Measurements from ENCODE around the gene EREG. TPM values are rescaled to one million over a fixed set of nuclear protein-coding genes. Genes with fewer than 3 reads are reported as not detected.

The EREG gene
- total RNA-seq, 1 experiment from 2014 or later = not detected

- no peak overlapping the region for H3K4me2 ChIP-seq (ENCODE audit: insufficient read depth, insufficient read length, low read length)
- H3K27me3 ChIP-seq (ENCODE audit: insufficient read depth, low read length) = no peaks in the 10 kb centered on the region
- H3K79me1 ChIP-seq (ENCODE audit: insufficient read depth, low read depth, low read length, poor library complexity, severe bottlenecking) = no peaks in the 10 kb centered on the region
- H4K8ac ChIP-seq (replicated peaks; ENCODE audit: insufficient read length, low read depth, low read length) = no peak overlapping the region
- Mint-ChIP-seq H3K4me3 (no peak overlapping the region), H3K27me3 (ENCODE audit: low read depth) (no peaks in the 10 kb centered on the region), H3K9me3 (peaks cover 28 to 38% of the 10 kb centered on the region in 2 experiments), H3K36me3 (ENCODE audit: insufficient read depth in 1 of 3, low read depth in 3 of 3) (peaks cover 9 to 34% (median 12%) of the 10 kb centered on the region in 3 experiments), H3K27ac (no peak overlapping the region), H3K4me1 (0 out of 4 replicates have a peak, but pooled peaks cover 0 to 2% of the 10 kb centered on the region in 2 experiments)
- no peak overlapping the region for H4K91ac ChIP-seq (ENCODE audit: insufficient read length, low read depth, low read length)
- no peak overlapping the region for H3T11ph ChIP-seq (ENCODE audit: low read length)
- H3K79me2 ChIP-seq (ENCODE audit: insufficient read depth, low read length) = no peaks in the 10 kb centered on the region
- H2BK20ac ChIP-seq (ENCODE audit: low read depth, low read length, poor library complexity, severe bottlenecking) = no peak overlapping the region
- no peak overlapping the region for H3K27ac ChIP-seq (ENCODE audit: insufficient read length, low read depth, low read length)
- no peak overlapping the region for H3K9ac ChIP-seq (ENCODE audit: extremely low read depth, insufficient read length, low read length)
- H2AK5ac ChIP-seq (ENCODE audit: insufficient read length, low read length) = no peak overlapping the region
- TF ChIP-seq, protein P1, sequence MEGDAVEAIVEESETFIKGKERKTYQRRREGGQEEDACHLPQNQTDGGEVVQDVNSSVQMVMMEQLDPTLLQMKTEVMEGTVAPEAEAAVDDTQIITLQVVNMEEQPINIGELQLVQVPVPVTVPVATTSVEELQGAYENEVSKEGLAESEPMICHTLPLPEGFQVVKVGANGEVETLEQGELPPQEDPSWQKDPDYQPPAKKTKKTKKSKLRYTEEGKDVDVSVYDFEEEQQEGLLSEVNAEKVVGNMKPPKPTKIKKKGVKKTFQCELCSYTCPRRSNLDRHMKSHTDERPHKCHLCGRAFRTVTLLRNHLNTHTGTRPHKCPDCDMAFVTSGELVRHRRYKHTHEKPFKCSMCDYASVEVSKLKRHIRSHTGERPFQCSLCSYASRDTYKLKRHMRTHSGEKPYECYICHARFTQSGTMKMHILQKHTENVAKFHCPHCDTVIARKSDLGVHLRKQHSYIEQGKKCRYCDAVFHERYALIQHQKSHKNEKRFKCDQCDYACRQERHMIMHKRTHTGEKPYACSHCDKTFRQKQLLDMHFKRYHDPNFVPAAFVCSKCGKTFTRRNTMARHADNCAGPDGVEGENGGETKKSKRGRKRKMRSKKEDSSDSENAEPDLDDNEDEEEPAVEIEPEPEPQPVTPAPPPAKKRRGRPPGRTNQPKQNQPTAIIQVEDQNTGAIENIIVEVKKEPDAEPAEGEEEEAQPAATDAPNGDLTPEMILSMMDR (conservative IDR thresholded peaks at IDR 0.05) = no peak
- H3K4me1 ChIP-seq (ENCODE audit: insufficient read depth, low read length) = no peaks in the 10 kb centered on the region
- no peak overlapping the region for H4K5ac ChIP-seq (ENCODE audit: insufficient read length, low read depth, low read length)
- no peaks in the 10 kb centered on the region for H3K23me2 ChIP-seq (ENCODE audit: insufficient read length, low read depth, low read length, poor library complexity, severe bottlenecking)
- DNase-seq = no peak
- no peak overlapping the region for H3K18ac ChIP-seq (ENCODE audit: insufficient read length, low read depth, low read length)
- H2BK12ac ChIP-seq (ENCODE audit: insufficient read length, low read depth, low read length) = no peak overlapping the region
- H3K14ac ChIP-seq (ENCODE audit: insufficient read depth, low read length) = no peak overlapping the region
- no peak overlapping the region for H2BK5ac ChIP-seq (ENCODE audit: insufficient read length, low read length)
- no peak overlapping the region for H3K23ac ChIP-seq (ENCODE audit: insufficient read length, low read depth, low read length)
- H2AFZ ChIP-seq (ENCODE audit: low read length) = no peak overlapping the region
- WGBS (ENCODE audit: extremely low coverage, insufficient read length, low lambda C conversion rate) = no CpG with 5 or more reads among the region's 4 CpGs
- H4K20me1 ChIP-seq (ENCODE audit: control insufficient read depth, insufficient read depth, insufficient read length) = no peaks in the 10 kb centered on the region
- no peak overlapping the region for H3K4ac ChIP-seq (ENCODE audit: low read depth, low read length)
- H2BK15ac ChIP-seq (ENCODE audit: low read depth, low read length) = no peak overlapping the region
- no peak overlapping the region for H2BK120ac ChIP-seq (ENCODE audit: low read depth, low read length, poor library complexity, severe bottlenecking)
- H3K9me3 ChIP-seq (ENCODE audit: control insufficient read depth, low read depth, low read length) = peaks cover 4% of the 10 kb centered on the region
- H3K56ac ChIP-seq (ENCODE audit: insufficient read length, low read depth, low read length) = no peak overlapping the region
Observed at GRCh38 chr4:74338792-74339333, 26.1 kb upstream of the EREG start.
